ENCODE results near the gene ECI1.
"Not testable (repeated sequence)": the region's sequence is repeated elsewhere in the genome, so short reads cannot be mapped to it uniquely, and the experiment has no call there.

Gene ECI1

GRCh38 chr16:2280461-2280860 is 29.1 kb upstream of the ECI1 start:
- DNase-seq (ENCODE audit: low read depth in 2 of 2) = no peak

DNA sequence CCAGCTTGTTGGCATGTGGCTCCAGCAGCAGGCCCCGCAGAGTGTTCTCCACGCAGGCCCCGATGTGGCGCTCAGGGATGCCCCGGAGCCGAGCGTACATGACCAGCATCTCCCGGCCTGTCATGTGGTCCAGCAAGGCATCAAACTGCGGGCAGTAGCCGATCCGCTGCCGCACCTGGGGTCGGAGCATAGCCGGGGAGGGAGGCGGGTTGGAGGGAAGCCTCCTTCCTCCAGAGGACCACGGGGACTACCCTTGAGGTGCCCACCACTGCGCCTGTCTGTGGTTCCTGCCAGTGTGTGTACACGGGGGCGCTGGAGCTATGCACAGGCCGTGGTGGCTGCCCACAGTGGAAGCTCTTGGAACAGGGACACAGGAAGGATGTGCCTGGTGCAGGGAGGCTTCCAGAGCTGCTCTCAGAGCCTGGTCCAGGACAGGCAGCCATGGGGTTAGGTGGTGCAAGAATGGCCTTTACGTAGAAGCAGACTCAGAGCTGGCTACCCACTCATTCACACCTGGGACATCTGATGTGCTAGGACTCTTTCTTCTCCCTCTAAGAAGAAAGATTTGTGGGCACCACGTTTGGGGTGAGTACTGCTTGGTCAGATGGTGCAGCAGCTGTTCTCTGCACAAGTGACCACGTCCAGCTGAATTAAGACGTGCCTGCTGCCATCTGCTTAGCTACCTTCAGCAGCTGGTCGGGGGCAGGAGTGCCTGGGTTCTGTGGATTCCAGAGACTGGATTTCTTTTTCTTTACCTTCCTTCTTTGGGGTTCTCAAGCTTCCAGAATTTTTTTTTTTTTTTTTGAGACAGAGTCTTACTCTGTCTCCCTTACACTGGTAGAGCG is 27.8 kb upstream of the ECI1 start:
- no peak for DNase-seq (ENCODE audit: low read depth in 2 of 2)

DNA sequence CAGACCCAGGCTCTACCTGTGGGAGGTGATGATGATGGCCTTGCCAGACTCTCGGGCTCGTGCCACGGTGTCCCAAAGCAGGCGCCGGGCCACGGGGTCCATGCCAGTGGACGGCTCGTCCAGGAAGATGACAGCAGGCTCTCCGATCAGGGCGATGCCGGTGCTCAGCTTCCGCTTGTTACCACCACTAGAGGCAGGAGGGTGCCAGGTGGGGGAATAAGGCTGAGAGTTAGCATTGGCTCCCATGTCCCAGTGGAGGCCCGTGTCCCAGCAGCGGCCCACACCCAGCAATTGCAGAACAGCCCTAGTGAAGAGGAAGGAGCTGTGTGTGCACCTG is 26.9 kb upstream of the ECI1 start:
- DNase-seq (ENCODE audit: low read depth in 2 of 2) = no peak

- no peak for DNase-seq (ENCODE audit: low read depth in 2 of 2)
Observed at GRCh38 chr16:2277466-2278271, 26.3 kb upstream of the ECI1 start.

DNA sequence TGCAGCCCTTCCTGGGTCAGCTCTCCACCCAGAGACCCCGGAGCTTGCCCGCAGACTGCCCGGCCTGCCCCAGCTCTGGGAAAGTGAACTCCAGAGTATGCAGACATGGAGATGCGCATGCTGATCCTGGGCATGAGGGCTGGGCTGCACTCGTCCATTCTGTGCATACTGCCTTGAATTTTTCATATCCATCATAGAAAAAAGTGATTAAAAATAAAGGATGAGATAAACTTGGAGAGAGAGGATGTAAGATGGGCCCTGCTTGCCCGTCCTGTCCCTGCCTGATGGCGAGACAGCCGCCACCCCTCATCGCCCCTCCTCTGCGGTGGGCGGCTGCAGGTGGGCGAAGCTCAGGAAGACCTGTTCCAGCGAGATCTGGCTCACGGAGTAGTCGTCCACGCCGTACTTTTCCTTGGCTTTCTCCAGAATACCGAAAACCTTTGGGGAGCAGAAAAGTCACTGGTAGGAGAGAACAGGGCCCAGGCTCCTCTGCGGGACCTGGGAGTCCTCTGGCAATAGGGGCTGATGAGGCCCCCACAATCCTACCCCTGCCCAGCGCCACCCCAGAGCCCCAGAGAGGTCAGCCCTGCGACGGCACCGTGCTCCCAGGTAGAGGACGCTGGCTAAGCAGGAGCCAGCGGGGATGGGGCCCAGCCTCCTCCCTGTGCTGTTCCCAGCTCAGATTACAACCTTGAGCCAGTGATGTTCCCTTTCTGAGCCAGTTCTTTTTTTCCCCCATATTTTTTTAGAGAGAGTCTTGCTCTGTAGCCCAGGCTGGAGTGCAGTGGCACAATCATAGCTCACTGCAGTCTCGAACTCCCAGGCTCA is 25.2 kb upstream of the ECI1 start:
- DNase-seq (ENCODE audit: low read depth in 2 of 2) = no peak

GRCh38 chr16:2275476-2276367 is 24.3 kb upstream of the ECI1 start:
- no peak for DNase-seq (ENCODE audit: low read depth in 2 of 2)

DNA sequence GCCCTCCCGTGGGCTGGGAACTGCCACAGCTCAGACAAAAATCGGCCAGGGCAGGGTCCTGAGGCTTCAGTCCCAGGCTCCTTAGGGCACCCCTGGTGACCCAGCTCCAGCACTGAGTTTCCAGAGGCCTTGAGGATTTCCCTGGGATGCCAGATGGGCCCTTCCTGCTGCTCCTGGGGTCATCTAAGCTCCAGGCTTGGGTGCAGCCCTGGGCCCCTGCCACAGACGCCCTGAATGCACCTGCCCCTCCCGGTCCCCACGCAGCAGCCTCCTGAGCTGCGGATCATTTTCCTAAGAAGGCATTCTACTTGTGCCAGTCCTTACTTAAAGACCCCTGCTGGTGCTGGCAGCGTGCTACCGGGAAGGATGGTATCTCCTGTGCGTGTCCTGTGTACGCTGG is 22.5 kb upstream of the ECI1 start:
- DNase-seq (ENCODE audit: low read depth in 2 of 2) = no peak

- no peak for DNase-seq (ENCODE audit: low read depth in 2 of 2)
Observed at GRCh38 chr16:2273484-2273883, 22.1 kb upstream of the ECI1 start.

DNA sequence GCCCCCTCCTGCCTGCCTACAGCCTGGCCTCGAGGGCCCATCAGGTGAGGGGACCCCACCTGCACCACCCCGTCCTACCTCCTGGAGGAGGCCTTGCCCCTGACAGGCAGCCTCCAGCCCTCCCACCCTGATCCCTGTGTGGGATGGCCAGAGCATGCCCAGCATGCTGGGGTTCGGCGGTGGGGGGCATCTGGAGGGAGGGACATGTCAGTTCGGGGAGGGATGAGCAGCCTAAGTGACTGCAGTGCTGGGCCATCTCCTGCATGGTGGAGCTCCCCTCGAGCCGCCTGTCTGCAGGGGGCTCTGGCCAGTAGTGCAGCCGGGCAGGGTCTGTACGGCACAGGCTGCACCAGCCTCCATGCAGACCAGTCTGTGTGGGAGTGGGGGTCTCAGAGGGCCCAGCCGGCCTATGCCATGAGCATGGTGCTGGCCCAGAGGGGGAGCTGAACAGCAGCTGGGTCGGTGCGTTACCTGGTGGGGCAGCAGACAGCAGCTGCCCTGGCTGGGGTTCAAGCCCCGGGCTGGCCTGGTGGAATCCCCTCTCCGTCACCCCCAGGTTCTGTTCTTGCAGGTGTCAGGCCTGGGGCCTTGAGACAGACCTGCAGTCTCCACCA is 20.6 kb upstream of the ECI1 start:
- DNase-seq (ENCODE audit: low read depth in 2 of 2) = no peak

DNA sequence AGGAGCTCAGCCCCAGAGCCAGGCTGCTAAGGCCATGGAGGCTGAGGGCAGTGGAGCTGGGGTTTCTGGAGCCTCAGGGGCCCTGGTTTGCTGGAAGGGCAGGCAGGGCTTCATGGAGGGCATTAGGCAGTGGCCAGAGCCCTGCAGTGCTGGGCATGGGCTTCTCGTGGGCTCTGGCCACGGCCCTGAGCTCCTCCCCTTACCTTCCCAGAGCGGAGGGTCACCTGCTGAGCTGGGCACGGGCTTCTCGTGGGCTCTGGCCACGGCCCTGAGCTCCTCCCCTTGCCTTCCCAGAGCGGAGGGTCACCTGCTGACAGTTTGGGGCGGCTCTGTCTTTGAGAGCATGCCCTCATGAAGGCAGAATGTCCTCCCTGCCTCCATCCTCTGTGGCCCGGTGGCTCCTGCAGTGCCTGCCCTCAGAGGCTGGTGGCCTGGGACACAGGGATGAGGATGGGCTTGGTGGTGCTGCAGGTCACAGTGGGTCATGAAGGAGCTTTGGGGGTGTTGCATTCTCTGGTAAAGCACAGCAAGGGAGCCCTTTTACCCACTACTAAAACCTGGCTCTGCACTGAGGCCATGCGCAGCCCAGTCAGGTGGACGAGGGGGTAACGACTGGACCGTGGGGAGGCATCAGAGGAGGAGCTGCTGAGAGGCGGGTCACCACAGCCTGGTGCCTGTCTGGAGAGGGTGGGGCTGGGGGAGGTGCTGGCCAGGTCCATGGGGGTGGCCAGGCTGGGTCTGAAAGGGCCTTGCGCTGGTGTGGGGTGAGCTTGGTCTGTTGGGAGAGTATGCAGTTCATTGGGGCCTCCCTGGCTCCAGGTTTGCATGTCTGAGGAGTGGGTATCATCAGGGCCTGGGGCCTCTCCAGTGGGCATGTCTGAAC is 19.4 kb upstream of the ECI1 start:
- no peak for DNase-seq (ENCODE audit: low read depth in 2 of 2)

GRCh38 chr16:2270070-2270462 is 18.7 kb upstream of the ECI1 start:
- DNase-seq (ENCODE audit: low read depth in 2 of 2) = no peak

- DNase-seq (ENCODE audit: low read depth in 2 of 2) = peak; percentile 96 to 97
Observed at GRCh38 chr16:2267913-2268666, 16.7 kb upstream of the ECI1 start, which contains the start of gene RNPS1. Gene RNPS1 (minus strand): TSS chr16:2268126. CDS start chr16:2264643, 3,483 bp downstream.

DNA sequence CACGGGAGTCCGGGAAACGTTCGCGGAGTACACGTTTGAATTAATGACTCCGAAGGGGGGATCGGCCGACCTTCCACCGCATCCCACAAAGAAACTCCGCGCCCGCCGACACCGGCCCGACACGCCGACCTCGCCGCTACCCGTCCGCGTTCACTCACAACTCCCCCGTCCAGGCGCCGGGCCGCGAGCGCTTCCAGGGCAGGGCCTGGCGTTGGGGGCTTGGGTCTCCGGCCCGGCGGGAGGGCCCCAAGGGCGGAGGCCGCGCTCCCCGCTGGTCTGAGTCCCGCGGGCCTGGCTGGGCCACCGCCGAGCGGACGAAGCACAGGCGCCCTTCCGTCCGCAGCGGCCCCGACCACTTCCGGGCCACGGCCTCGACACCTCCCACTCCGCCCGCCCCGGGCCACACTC is 16.1 kb upstream of the ECI1 start:
- DNase-seq (ENCODE audit: low read depth in 2 of 2) = not testable (repeated sequence)

DNA sequence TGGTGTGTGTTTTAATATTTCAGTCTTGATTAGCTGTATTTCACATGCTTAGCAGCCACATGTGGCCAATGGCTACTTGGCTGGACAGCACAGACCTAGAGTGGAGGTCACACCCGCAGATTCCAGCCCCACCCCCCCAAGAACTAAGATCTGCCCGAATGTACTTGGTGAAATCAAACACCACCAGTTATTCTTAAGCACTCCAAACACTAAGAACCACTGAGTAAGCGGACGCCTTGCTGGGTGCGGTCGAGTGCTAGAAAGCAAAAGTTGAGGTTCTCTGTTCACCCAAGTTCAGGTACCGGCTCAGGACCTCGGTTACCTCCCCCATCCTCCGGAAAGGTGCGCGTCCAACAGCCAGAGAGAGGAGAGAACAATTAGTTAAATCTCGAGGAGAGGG is 15.5 kb upstream of the ECI1 start:
- not testable (repeated sequence) for DNase-seq (ENCODE audit: low read depth in 2 of 2)

DNA sequence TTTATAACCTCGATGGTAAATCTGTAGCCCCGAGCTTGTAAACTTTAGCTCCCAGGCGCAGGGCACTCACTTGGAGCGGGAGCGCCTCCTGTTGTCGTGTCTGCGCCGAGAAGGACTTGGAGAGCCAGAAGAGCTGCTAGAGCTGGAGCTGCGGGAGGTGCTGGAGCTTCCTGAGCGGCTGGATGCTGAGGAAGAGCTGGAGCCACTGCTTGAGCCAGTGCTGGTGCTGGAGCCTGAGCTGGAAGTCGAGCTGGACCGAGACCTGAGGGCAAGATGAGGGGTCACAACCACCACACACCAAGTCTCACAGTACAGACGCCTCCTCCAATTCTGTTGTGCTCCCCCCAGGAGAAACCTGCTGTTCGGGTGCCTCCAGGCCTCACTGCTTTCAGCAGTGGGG is 11.6 kb upstream of the ECI1 start:
- DNase-seq (ENCODE audit: low read depth in 2 of 2) = not testable (repeated sequence)

DNA sequence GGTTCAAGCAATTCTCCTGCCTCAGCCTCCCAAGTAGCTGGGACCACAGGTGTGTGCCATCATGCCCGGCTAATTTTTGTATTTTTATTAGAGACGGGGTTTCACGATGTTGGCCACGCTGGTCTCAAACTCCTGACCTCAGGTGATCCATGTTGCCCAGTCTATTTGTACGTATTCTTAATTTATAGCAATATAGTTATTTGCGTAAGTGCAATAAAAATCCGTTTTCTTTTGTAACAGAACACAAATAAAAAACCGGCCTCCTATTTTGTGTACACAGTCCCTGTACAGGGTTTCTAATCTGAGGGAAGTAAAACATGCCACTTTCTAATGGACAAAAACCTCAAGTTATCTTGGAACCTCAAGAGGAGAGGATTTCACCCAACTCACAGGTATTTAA is 8.9 kb upstream of the ECI1 start:
- DNase-seq (ENCODE audit: low read depth in 2 of 2) = no peak

GRCh38 chr16:2258530-2258929 is 7.1 kb upstream of the ECI1 start:
- DNase-seq (ENCODE audit: low read depth in 2 of 2) = not testable (repeated sequence)

DNA sequence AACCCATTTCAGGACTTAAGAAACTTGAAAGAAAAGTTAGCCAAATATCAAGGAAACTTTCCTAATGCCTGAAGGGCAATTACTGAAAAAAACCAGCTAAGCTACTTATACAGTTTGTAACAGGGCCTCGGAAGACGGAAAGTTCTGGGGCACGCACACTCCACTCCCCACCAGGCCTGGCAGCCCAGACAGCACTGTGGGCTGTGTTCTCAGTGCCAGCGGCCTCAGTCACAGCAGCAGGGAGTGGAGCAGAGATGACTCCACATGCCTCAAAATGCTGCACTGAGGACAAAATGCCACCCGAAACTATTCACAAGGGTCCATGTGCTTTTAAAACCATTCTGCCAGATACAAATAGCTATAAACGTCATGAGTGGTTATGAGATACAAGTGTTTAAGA is 6.3 kb upstream of the ECI1 start:
- no peak for DNase-seq (ENCODE audit: low read depth in 2 of 2)

All from stimulated activated CD4-positive, alpha-beta T cell treated with anti-CD3 and anti-CD28 coated beads, Interleukin-4, amount 100 ng/mL, for 48 hours (primary cell).